Right ventricle myocardium superior (tissue), 1 donor: Measurements from ENCODE around the gene CNOT2. TPM values are rescaled to one million over a fixed set of nuclear protein-coding genes. Genes with fewer than 3 reads are reported as not detected.
A peak's percentile ranks its signal among the peaks of the same experiment; 100 is the strongest.
"Not testable (repeated sequence)": the region's sequence is repeated elsewhere in the genome, so short reads cannot be mapped to it uniquely, and the experiment has no call there.

ENCODE experiments used
- ATAC-seq: fragments of 200-7000 bp; cut with Tn5 transposase; one replicate; pipeline ENCODE4 v1.9.1; 2020; ENCODE audit warnings: mild to moderate bottlenecking; ENCODE audit not compliant: poor library complexity
- DNase-seq: peaks from one replicate; pipeline ENCODE4 v3.0.0-alpha.2; 2020
- intact Hi-C: fragments of 100-400 bp; cut with DNase I; formaldehyde crosslinking; loops from one replicate; pipeline ENCODE4 v1.11.2; 2022
- total RNA-seq: library from RNA; stranded (reverse); fragmentation: NEBNext Ultra II Directional; extraction: Animal tissue kit (Norgen Biotek cat#: 25700); gene quantifications from one replicate; pipeline ENCODE4 v1.2.1, GENCODE V29; 2021
- donor health status: DM: no; HTN: yes; CAD: no; lungs with severe emphysema.

Gene CNOT2
- total RNA-seq, 1 donor from 2014 or later = 35.6 TPM

GRCh38 chr12:70278945-70279344 lies 35.7 kb downstream of the CNOT2 start:
- intact Hi-C loops = no loop called here
- ATAC-seq = no peak
- no peak for DNase-seq

GRCh38 chr12:70283232-70283631 lies 40.0 kb downstream of the CNOT2 start:
- ATAC-seq = no peak
- no peak for DNase-seq
- intact Hi-C loops = no loop called here

GRCh38 chr12:70288817-70289216 lies 45.6 kb downstream of the CNOT2 start:
- DNase-seq = no peak
- intact Hi-C loops = no loop called here

GRCh38 chr12:70290116-70290515 lies 46.9 kb downstream of the CNOT2 start:
- DNase-seq (no peak), ATAC-seq (no peak)

More at GRCh38 chr12:70288817-70289216, 45.6 kb downstream of the CNOT2 start:
- ATAC-seq = no peak

GRCh38 chr12:70292017-70292776 lies 49.0 kb downstream of the CNOT2 start:
- ATAC-seq = no peak
- intact Hi-C loops = no loop called here
- DNase-seq = no peak

More at GRCh38 chr12:70290116-70290515, 46.9 kb downstream of the CNOT2 start:
- intact Hi-C loops = no loop called here

- DNase-seq = peak; percentile 41
- intact Hi-C loops, ATAC-seq: not testable (repeated sequence)
These were observed 61.7 kb downstream of the CNOT2 start for GRCh38 chr12:70304684-70305555.

- DNase-seq (no peak), ATAC-seq (no peak)
- intact Hi-C loops = no loop called here
These were observed 62.6 kb downstream of the CNOT2 start for GRCh38 chr12:70305794-70306193.

GRCh38 chr12:70306676-70307075 lies 63.4 kb downstream of the CNOT2 start:
- no peak for ATAC-seq
- intact Hi-C loops = no loop called here

GRCh38 chr12:70307868-70308267 lies 64.6 kb downstream of the CNOT2 start:
- ATAC-seq (no peak), DNase-seq (no peak)
- intact Hi-C loops = no loop called here

More at GRCh38 chr12:70306676-70307075, 63.4 kb downstream of the CNOT2 start:
- no peak for DNase-seq

GRCh38 chr12:70309348-70309747 lies 66.1 kb downstream of the CNOT2 start:
- DNase-seq (no peak), ATAC-seq (no peak)
- intact Hi-C loops = no loop called here

- no peak for ATAC-seq
- no peak for DNase-seq
- intact Hi-C loops = no loop called here
These were observed 70.9 kb downstream of the CNOT2 start for GRCh38 chr12:70314145-70314544.

- no peak for DNase-seq
- peak; percentile 27 for ATAC-seq
- intact Hi-C loops = no loop called here
These were observed 74.5 kb downstream of the CNOT2 start for GRCh38 chr12:70317781-70318180.

GRCh38 chr12:70319605-70320004 lies 76.4 kb downstream of the CNOT2 start:
- DNase-seq (no peak), ATAC-seq (no peak)
- intact Hi-C loops = no loop called here

- intact Hi-C loops = no loop called here
- no peak for DNase-seq
- ATAC-seq = no peak
These were observed 78.0 kb downstream of the CNOT2 start for GRCh38 chr12:70321191-70321590.

- DNase-seq = no peak
- no peak for ATAC-seq
- intact Hi-C loops = no loop called here
These were observed 84.3 kb downstream of the CNOT2 start for GRCh38 chr12:70327541-70327940.

GRCh38 chr12:70329728-70330127 lies 86.5 kb downstream of the CNOT2 start:
- intact Hi-C loops = no loop called here
- DNase-seq (no peak), ATAC-seq (no peak)

- intact Hi-C loops = no loop called here
- ATAC-seq (no peak), DNase-seq (no peak)
These were observed 86.9 kb downstream of the CNOT2 start for GRCh38 chr12:70330158-70330557.

- ATAC-seq = no peak
- no peak for DNase-seq
- intact Hi-C loops = no loop called here
These were observed 89.0 kb downstream of the CNOT2 start for GRCh38 chr12:70332236-70332635.

- ATAC-seq (no peak), DNase-seq (no peak)
- intact Hi-C loops = no loop called here
These were observed 91.5 kb downstream of the CNOT2 start for GRCh38 chr12:70334742-70335141.

GRCh38 chr12:70338531-70338930 lies 95.3 kb downstream of the CNOT2 start:
- intact Hi-C loops = no loop called here
- ATAC-seq (no peak), DNase-seq (no peak)
